A549 (cell line): Measurements from ENCODE around the gene ATP6V0C. TPM values are rescaled to one million over a fixed set of nuclear protein-coding genes. Genes with fewer than 3 reads are reported as not detected.

Experiments
- ATAC-seq, 2 experiments: fragments of 200-7000 bp in 1 of 2; fragments of >200 bp in 1 of 2; cut with Nextera tagmentation in 1 of 2; cut with Tn5 transposase in 1 of 2; 3 replicates each; pipeline versions ENCODE4 v1.8.0 to v1.9.1; 2018 to 2020; ENCODE audit warnings: mild to moderate bottlenecking in 1 of 2, moderate library complexity in 1 of 2
- CTCF ChIA-PET: fragments of 300-600 bp; sonication (Branson Sonifier 250); formaldehyde crosslinking; extraction: SDS; loops from one replicate; lab custom pipeline; 2021; ENCODE audit warnings: antibody characterized with exemption, inconsistent platforms; lab: Yijun Ruan, JAX
- POLR2A ChIA-PET: fragments of 350-600 bp; formaldehyde crosslinking; extraction: SDS; loops from one replicate; lab custom pipeline; 2021; ENCODE audit warnings: antibody characterized with exemption, inconsistent platforms; lab: Yijun Ruan, JAX
- DNase-seq, 2 experiments: peaks; one replicate each; pipeline versions ENCODE4 v3.0.0 to v3.0.0-alpha.2; 2011 to 2016; ENCODE audit warnings: low read depth in 1 of 2, low spot score in 1 of 2
- FAIRE-seq: peaks from 2 replicates; lab custom pipeline; 2011; peaks lifted over from hg19 to GRCh38; lab: Jason Lieb, UNC
- H3K27ac ChIP-seq, 2 experiments: fragments of >200 bp; sonication (Bioruptor Twin); formaldehyde crosslinking; 3 replicates each; pipeline ENCODE4 v1.5.1; 2016 to 2017
- H3K4me1 ChIP-seq: fragments of >200 bp; sonication (Bioruptor Twin); formaldehyde crosslinking; 3 replicates; pipeline ENCODE4 v1.6.1; 2016
- H3K4me2 ChIP-seq: fragments of >200 bp; sonication (Bioruptor Twin); formaldehyde crosslinking; 3 replicates; pipeline ENCODE4 v1.6.1; 2016
- H3K4me3 ChIP-seq: fragments of >200 bp; sonication (Bioruptor Twin); formaldehyde crosslinking; 3 replicates; pipeline ENCODE4 v1.5.1; 2016
- H3K9me3 ChIP-seq: fragments of >200 bp; sonication (Bioruptor Twin); formaldehyde crosslinking; 3 replicates; pipeline ENCODE4 v1.6.1; 2016
- CBX8 ChIP-seq: fragments of 200-600 bp; sonication (generic); IDR thresholded peaks from 2 replicates; pipeline ENCODE4 v1.6.1; 2016
- CEBPB ChIP-seq, 2 experiments: fragments of >200 bp in 1 of 2; sonication (Bioruptor Twin) in 1 of 2; formaldehyde crosslinking in 1 of 2; IDR thresholded peaks; 2 replicates each; pipeline ENCODE4 v1.6.1; 2012 to 2016
- EHF ChIP-seq: fragments of 250-450 bp; sonication (Bioruptor Pico); IDR thresholded peaks from 2 replicates; pipeline ENCODE4 v1.5.0; 2020; ENCODE audit warnings: mild to moderate bottlenecking
- ELK1 ChIP-seq: fragments of 150-350 bp; IDR thresholded peaks from 2 replicates; pipeline ENCODE4 v1.6.1; 2014; ENCODE audit warnings: low read depth, mild to moderate bottlenecking, low read length
- EP300 ChIP-seq, 2 experiments: fragments of >200 bp; sonication (Bioruptor Twin); formaldehyde crosslinking; IDR thresholded peaks; 2 replicates in 1 of 2; 3 replicates in 1 of 2; pipeline ENCODE4 v1.6.1; 2016 to 2017
- FOXS1 ChIP-seq: fragments of 250-450 bp; sonication (Bioruptor Pico); IDR thresholded peaks from 2 replicates; pipeline ENCODE4 v1.5.0; 2020; ENCODE audit warnings: mild to moderate bottlenecking, moderate library complexity
- HDAC2 ChIP-seq: fragments of 200-600 bp; sonication (generic); IDR thresholded peaks from 2 replicates; pipeline ENCODE4 v1.6.1; 2016
- HEYL ChIP-seq: fragments of 250-450 bp; sonication (Bioruptor Pico); IDR thresholded peaks from 2 replicates; pipeline ENCODE4 v1.8.0; 2021; ENCODE audit warnings: mild to moderate bottlenecking, moderate library complexity
- KDM1A ChIP-seq: fragments of 200-600 bp; sonication (generic); IDR thresholded peaks from 2 replicates; pipeline ENCODE4 v1.6.1; 2016; ENCODE audit warnings: low read depth, mild to moderate bottlenecking
- KDM5A ChIP-seq: fragments of 200-600 bp; sonication (generic); IDR thresholded peaks from 2 replicates; pipeline ENCODE4 v1.6.1; 2016; ENCODE audit warnings: antibody characterized with exemption, mild to moderate bottlenecking
- MAX ChIP-seq: IDR thresholded peaks from 2 replicates; pipeline ENCODE4 v1.6.1; 2012
- NFE2L2 ChIP-seq: fragments of 150-350 bp; conservative IDR thresholded peaks from 2 replicates; pipeline ENCODE4 v1.6.1; 2014; ENCODE audit warnings: low read length
- NPAS2 ChIP-seq: fragments of 250-450 bp; sonication (Bioruptor Pico); IDR thresholded peaks from 2 replicates; pipeline ENCODE4 v1.8.0; 2022; ENCODE audit warnings: mild to moderate bottlenecking, moderate library complexity, borderline replicate concordance
- NR3C1 ChIP-seq: fragments of >200 bp; sonication (Bioruptor Twin); formaldehyde crosslinking; IDR thresholded peaks from 3 replicates; pipeline ENCODE4 v1.6.1; 2017
- PBX3 ChIP-seq: IDR thresholded peaks from 2 replicates; pipeline ENCODE4 v1.6.1; 2012
- POLR2A ChIP-seq: IDR thresholded peaks from 2 replicates; pipeline ENCODE4 v1.6.1; 2012; ENCODE audit warnings: mild to moderate bottlenecking, low read length
- POLR2AphosphoS2 ChIP-seq: conservative IDR thresholded peaks from 2 replicates; pipeline ENCODE4 v1.6.1; 2012; ENCODE audit warnings: low read length, improper control_type of control experiment, inconsistent platforms
- RARB ChIP-seq: fragments of 250-450 bp; sonication (Bioruptor Pico); IDR thresholded peaks from 2 replicates; pipeline ENCODE4 v1.8.0; 2021; ENCODE audit warnings: mild to moderate bottlenecking, moderate library complexity
- RCOR1 ChIP-seq: fragments of 150-350 bp; IDR thresholded peaks from 2 replicates; pipeline ENCODE4 v1.6.1; 2014; ENCODE audit warnings: antibody characterized with exemption, low read length, low read depth
- TP53 ChIP-seq: fragments of 250-450 bp; sonication (Bioruptor Pico); IDR thresholded peaks from 2 replicates; pipeline ENCODE4 v1.5.0; 2021; ENCODE audit warnings: mild to moderate bottlenecking, moderate library complexity
- USF2 ChIP-seq: fragments of 450-650 bp; IDR thresholded peaks from 2 replicates; pipeline ENCODE4 v1.6.1; 2014; ENCODE audit warnings: antibody characterized with exemption
- ZC3H11A ChIP-seq: fragments of 450-650 bp; IDR thresholded peaks from 2 replicates; pipeline ENCODE4 v1.6.1; 2014; ENCODE audit warnings: antibody characterized with exemption, mild to moderate bottlenecking
- ZFP36 ChIP-seq: fragments of 450-650 bp; IDR thresholded peaks from 2 replicates; pipeline ENCODE4 v1.6.1; 2014; ENCODE audit warnings: borderline replicate concordance; ENCODE audit not compliant: partially characterized antibody
- ZNF302 ChIP-seq: fragments of 250-450 bp; sonication (Bioruptor Pico); IDR thresholded peaks from 2 replicates; pipeline ENCODE4 v1.9.0; 2021; ENCODE audit warnings: inconsistent platforms, mild to moderate bottlenecking, moderate library complexity
- ZSCAN20 ChIP-seq: fragments of 250-450 bp; sonication (Bioruptor Pico); IDR thresholded peaks from 2 replicates; pipeline ENCODE4 v1.8.0; 2022; ENCODE audit warnings: mild to moderate bottlenecking, moderate library complexity
- WGBS: methylation state at CpG from one replicate; pipeline ENCODE4 v1.1.6; 2017; ENCODE audit errors: missing lambda C conversion rate; 5-methylcytosine and 5-hydroxymethylcytosine counted together
- polyA plus RNA-seq, 4 experiments: library from polyadenylated mRNA; depleted of rRNA in 3 of 4; stranded (reverse); fragments of >200 nt; fragmentation: RNase III in 1 of 4; extraction: RNeasy Plus Mini Kit Qiagen cat#74134 plus additional on column Dnase treatment in 1 of 4; gene quantifications; 2 replicates in 3 of 4; 3 replicates in 1 of 4; pipeline ENCODE4 v1.2.3, GENCODE V29; 2011 to 2017

Gene ATP6V0C
- polyA plus RNA-seq, 2 of the 4 experiments (the other 2 are of a cell fraction): 9.4 to 153 TPM

GRCh38 chr16:2523801-2524231 is 10.1 kb downstream of the ATP6V0C start (continued):
- no peak for TF ChIP-seq EHF (CRISPR knock-in tag)
- no peak for TF ChIP-seq ZNF302
- TF ChIP-seq KDM5A: no peak
- TF ChIP-seq FOXS1 (CRISPR knock-in tag): no peak
- no peak for TF ChIP-seq CBX8
- TF ChIP-seq MAX: no peak
- TF ChIP-seq ZC3H11A: no peak
- no peak for TF ChIP-seq RARB (CRISPR knock-in tag)
- no peak for TF ChIP-seq KDM1A
- no peak for TF ChIP-seq POLR2AphosphoS2

- TF ChIP-seq CEBPB (IDR thresholded peaks at IDR 0.05) (no peak), HDAC2 (no peak), TP53 (no peak), PBX3 (no peak), ZNF302 (no peak), EP300 (IDR thresholded peaks at IDR 0.05) (no peak), ZSCAN20 (CRISPR knock-in tag) (no peak), POLR2A (no peak), RCOR1 (no peak), NFE2L2 (no peak), KDM5A (no peak)
- H3K27ac ChIP-seq: no peak overlapping the region
- H3K4me3 ChIP-seq: no peak overlapping the region
- ATAC-seq (no peak), FAIRE-seq (no peak), DNase-seq (no peak)
- H3K9me3 ChIP-seq: no peaks in the 10 kb centered on the region
- ChIA-PET POLR2A (no interaction called here), CTCF (no interaction called here)
- H3K4me1 ChIP-seq: peaks cover 12% of the 10 kb centered on the region
- WGBS: 94% methylated on average over 9 of the region's 9 CpGs
- H3K4me2 ChIP-seq: no peak overlapping the region
These were observed 10.7 kb downstream of the ATP6V0C start for GRCh38 chr16:2524339-2524938.

- WGBS: 92% methylated on average over 7 of the region's 8 CpGs
- TF ChIP-seq ELK1: no peak
- TF ChIP-seq CEBPB (IDR thresholded peaks at IDR 0.05): 0 out of 4 replicates have a peak, but pooled peaks of 1 of the 2 experiments have one; percentile 23
- TF ChIP-seq, all 56 proteins: peak for 1
- Histone ChIP-seq H3K27ac (no peak overlapping the region), H3K4me2 (no peak overlapping the region), H3K9me3 (no peaks in the 10 kb centered on the region), H3K4me3 (no peak overlapping the region), H3K4me1 (peaks cover 7% of the 10 kb centered on the region)
- no peak for FAIRE-seq
- no peak for DNase-seq
- POLR2A ChIA-PET: no interaction called here
- CTCF ChIA-PET: interaction anchor here (1.2 kb wide), 1 partner anchor 24 kb away, joined by 5 read pairs; no protein-coding TSS in a partner anchor
- no peak for ATAC-seq
These were observed 12.4 kb downstream of the ATP6V0C start for GRCh38 chr16:2526135-2526534.

- no peak for DNase-seq
- Histone ChIP-seq H3K27ac (no peak overlapping the region), H3K4me3 (no peak overlapping the region), H3K4me2 (no peak overlapping the region), H3K4me1 (peaks cover 7% of the 10 kb centered on the region), H3K9me3 (no peaks in the 10 kb centered on the region)
- POLR2A ChIA-PET: no interaction called here
- ATAC-seq: no peak
- WGBS: 88% methylated on average over 9 of the region's 12 CpGs
- CTCF ChIA-PET: interaction anchor here (1.2 kb wide), 1 partner anchor 26 kb away, joined by 5 read pairs; no protein-coding TSS in a partner anchor
- no peak for TF ChIP-seq NPAS2
- no peak for TF ChIP-seq USF2
- no peak for TF ChIP-seq HEYL (CRISPR knock-in tag)
- TF ChIP-seq NR3C1: no peak
- TF ChIP-seq ZFP36: no peak
- FAIRE-seq: no peak
These were observed 13.5 kb downstream of the ATP6V0C start for GRCh38 chr16:2527071-2527783.
